ENCODE data around the gene NDUFA8.

Gene NDUFA8

DNA sequence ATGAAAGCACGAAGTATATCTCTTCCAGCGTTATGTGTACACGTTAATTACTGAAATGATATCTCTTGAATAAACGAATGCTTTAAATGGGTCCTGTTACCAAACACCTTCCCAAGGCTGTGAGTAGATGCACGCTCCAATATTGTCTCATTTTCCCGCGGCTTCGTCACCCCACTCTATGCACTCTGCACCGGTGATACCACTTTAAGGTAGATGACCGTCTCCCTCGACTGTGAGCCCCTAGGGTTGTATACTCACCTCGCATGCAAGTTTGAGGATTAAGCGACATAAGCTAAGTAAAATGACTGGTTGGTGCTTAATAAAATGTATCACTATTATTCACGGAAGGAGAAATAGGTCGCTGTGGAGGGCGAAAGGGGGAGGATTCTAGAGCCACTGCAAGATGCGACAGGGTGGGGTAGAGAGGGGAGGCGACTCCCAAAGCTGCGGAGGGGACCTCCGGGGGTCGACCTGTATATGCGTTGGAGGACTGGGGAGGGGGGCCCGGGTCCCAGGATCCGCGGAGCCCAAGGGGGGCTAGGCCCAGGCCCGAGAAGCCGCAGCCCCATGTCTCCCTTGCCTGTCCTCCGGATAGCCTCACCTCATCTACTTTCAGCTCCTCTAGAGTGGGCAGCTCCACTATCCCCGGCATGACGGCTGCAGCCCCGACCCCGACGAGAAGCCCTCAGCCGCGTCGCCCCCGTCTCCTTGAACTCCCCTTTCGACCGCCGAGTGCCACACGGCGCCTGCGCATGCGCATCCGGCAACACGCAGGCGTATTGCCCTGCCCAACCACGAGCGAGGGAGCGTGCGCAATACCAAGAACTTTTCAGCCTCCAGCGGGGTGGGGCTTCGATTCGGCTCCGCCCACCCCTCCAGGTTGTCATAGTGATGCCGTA is at the start of gene NDUFA8, which contains the start of gene MORN5:
NDUFA8 (minus strand) TSS at position 754 of the 899 bp plus-strand sequence; CDS start at position 652, 102 bp downstream.
MORN5 (plus strand) TSS at position 883 of the 899 bp plus-strand sequence. CDS start 65 bp downstream, outside the sequence.
- peak; percentile 76 for FAIRE-seq

DNA sequence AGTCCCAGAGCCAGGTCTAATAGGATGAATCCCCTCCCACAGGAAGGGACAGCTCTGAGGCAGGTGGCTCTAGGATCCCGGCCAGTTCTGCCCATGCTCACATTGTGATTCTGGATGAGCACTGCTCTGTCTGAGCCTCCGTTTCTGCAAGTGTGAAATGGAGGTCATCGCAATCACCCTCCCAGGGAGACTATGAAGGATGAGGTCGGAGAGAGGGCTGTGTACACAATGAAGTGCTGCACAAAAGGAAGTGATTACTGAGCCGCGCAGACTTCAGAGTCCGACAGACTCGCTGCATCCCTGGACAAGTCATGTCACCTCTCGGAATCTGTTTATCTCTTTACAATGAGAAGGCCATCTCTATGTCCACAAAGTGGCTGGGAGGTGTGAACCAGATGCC is 47.5 kb upstream of the NDUFA8 start:
- FAIRE-seq (no peak), DNase-seq (ENCODE audit: insufficient read length, low spot score) (no peak)

More for the DNA sequence above, at the start of gene NDUFA8, which contains the start of gene MORN5:
- DNase-seq (ENCODE audit: insufficient read length, low spot score): peak; percentile 97

DNA sequence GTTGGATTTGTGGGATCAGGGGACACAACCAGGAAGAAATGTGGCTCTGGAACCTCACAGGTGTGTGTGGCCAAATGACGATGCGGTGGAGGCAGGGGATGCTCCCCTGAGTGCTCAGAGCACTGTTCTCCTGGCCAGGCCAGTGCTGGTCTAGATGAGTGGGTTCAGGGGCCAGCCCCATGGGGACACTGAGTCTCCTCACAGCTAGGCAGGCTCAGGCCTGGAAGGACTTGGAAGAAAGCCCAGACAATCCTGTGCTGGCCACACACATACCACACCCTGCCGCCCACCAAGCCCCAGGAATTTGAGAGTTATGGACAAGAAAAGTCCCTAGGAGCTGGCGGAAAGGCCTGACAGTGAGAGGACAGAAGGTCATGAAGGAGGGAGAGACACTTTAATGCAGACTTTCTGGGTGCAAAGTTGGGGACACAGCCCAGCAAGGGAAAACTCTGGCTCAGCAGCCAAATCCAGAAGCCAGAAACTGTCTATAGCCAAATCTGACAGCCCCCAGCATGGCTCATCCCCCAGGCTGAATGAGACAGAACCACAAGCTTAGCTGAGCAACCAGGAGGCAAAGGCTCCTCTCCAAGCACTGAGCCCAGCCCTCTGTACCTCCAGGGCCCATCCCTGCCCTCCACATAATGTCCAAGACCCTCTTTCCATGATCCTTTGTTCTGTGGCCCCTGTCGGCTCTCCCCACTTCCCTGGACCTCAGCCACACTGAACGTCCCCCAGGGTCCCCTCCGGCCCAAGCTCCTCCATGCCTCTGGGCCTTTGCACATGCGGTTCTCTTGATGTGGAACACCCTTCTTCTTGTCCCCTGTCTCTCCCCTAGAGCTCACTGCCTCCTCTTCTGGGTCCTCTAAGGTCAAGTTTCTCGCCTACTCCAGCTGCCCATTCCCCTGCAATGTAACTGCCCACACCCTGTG is 46.8 kb upstream of the NDUFA8 start:
- FAIRE-seq (no peak), DNase-seq (ENCODE audit: insufficient read length, low spot score) (peak; percentile 69)

DNA sequence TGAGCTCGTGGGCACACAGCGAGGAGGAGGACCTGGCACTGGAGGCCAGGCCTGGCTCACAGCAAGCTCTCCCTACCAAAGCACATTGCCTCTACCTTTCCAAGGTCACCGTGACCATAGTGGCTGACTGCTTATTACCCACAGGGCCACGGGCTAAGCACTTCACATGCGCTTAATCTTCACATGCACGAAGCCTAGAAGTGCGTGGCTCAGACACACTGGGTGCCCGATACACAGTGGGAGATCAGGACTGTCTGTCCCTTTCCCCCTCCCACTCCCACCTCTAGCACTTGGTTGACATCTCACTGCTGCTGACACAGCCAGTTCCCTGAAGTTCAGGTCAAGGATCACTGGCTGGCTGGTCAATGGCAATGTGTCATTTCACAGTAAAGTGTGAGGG is 45.6 kb upstream of the NDUFA8 start:
- FAIRE-seq (no peak), DNase-seq (ENCODE audit: insufficient read length, low spot score) (no peak)

DNA sequence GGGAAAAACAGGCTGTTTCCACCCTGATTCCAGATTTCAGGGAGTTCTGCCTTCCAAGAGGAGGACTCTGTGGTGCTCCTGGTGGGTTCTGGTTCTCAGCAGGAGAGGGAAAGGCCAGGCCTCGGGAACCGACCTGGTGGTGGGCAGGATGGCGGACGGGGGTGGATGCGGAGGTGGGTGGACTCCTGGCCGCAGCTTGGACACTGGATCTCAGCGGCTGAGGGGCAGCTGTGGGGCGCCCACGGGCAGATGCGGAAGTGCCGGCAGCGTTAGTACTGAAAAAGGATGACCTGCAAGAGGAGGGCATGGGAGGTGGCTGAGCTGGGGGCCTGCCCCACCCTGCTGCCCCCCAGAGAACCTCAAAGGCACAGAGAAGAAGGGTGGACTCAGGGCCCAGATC is 44.9 kb upstream of the NDUFA8 start:
- FAIRE-seq (no peak), DNase-seq (ENCODE audit: insufficient read length, low spot score) (no peak)

DNA sequence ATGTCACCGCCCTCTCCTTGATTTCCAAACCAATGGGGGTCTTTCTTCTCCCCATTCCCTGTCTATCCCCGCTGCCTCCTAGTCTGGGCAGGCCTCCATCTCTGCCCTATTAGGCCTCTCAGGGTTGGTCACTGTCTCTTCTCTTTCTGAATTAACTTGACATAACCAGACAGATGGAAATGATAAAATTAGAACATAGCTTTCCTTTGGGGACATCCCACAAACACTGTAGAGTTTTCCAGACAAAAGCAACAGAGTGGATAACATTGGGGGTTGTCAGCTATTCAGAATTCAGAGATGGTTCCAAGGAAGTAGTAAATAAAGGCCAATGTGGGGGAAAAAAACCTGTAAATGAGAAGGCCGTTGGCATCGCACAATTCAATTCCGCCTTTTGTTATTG is 44.5 kb upstream of the NDUFA8 start:
- FAIRE-seq: no peak
- no peak for DNase-seq (ENCODE audit: insufficient read length, low spot score)

DNA sequence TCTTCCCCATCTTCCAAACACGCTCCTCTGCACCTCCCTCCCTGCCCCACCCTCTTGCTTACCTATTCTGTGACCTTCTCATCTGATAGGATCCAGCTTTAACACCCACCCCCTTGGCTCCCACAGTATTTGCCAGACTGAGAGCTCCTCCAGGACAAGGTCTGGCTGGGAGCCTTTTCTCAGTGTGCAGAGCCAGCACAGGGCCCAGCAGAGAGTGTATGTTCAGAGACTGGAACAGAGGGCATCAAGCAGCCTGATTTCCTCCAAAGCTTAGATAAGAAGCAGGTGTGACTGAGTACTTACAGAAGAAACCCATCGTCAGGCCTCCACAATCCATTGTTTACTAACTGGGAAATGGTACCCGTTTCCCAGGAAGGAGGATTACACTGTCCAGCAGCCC is 42.5 kb upstream of the NDUFA8 start:
- DNase-seq (ENCODE audit: insufficient read length, low spot score) (no peak), FAIRE-seq (no peak)

DNA sequence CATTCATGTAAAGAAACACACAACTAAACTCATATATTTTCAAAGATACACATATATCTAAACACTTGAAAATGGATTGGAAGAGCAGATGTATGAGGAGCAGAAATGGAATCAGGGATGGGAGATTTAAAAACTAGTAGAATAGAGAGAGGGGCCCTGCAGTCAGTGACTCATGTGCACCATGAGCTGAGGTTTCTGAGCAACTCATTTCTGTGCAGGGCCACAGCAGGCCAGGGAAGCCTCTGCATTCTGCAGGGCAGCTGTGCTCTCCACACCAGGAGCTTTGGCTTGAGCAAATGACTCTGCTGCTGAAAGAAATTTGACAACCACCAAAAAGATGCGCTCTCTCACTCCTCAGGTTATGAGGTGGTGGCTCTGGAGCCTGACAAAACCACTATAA is 42.1 kb upstream of the NDUFA8 start:
- DNase-seq (ENCODE audit: insufficient read length, low spot score) (no peak), FAIRE-seq (no peak)

DNA sequence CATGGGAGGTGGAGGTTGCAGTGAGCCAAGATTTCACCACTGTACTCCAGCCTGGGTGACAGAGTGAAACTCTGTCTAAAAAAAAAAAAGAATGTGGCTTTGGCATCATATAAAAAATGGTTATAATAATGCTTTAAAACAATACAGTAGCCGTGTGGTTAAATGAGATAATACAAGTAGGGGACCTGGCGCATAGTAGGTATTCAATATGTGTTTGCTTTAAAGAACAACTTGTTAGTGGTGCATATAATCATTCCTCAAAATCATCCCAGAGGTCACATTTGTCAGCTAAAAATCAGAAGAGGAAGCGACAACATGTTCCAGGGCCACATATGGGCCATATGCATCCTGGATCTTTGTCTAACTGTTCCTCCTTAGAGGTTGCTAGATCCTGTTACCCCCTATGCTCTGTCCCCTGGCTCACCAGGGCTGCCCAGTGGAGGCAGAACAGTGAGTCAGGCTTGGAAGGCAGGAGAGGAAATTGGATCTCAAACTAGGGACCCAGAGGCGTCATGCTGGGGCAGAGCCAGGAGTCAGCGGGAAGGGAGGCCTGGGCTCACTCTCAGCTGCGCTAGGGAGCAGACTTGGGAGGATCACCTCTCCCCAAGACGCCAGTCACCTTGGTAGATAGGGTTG is 41.5 kb upstream of the NDUFA8 start:
- FAIRE-seq (no peak), DNase-seq (ENCODE audit: insufficient read length, low spot score) (no peak)

DNA sequence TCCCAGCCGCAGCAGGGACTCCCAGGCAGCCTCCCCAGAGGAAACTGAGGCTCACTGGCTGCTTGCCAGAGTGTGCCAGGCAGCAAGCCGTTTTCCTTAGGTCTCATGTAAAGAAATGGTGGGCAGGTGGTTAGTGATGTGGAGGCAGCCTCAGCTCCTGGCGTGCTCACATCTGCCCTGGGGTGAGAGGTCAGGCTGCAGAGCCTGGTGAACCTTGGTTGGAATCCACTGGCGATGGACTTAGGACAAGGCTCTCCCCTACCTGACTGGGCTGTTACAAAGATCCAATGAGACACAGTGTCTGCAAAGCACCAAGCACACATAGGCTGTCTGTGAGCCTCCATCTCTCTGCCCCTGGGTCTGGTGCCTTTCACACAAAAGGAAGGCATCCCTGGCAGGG is 38.3 kb upstream of the NDUFA8 start:
- FAIRE-seq: no peak
- no peak for DNase-seq (ENCODE audit: insufficient read length, low spot score)

DNA sequence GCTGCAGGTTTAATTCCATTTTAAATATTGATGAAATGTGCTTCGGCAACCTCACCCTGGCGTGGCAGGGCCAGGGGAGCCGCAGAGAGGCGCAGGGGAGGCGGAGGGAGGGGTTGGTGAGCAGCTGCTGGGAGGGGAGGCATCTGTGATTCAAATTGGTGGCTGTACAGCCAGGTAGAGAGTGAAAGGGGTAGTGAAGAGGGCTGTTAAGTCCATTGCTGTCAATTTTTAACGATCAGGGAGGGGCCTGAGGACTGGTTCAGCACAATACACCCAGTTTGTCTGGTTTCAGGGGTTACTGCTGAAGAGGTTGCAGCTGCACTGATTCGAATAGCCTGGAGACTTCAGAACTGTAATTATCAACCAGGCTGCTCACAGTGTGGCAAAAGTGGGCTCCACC is 37.8 kb upstream of the NDUFA8 start:
- DNase-seq (ENCODE audit: insufficient read length, low spot score): no peak

DNA sequence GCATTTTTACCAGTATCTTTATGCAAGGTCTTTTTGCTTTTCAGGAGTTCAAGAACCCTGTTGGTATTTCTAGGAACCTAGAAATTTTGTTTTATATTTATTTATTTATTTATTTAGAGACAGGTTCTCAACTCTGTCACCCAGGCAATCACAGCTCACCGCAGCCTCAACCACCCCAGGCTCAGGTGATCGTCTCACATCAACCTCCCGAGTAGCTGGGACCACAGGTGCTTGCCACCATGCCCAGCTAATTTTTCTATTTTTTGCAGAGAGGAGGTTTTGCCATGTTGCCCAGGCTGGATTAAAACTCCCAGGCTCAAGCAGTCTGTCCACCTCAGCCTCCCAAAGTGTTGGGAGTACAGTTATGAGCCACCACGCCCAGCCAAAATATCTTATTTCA is 36.3 kb upstream of the NDUFA8 start:
- FAIRE-seq (no peak), DNase-seq (ENCODE audit: insufficient read length, low spot score) (no peak)

More for the DNA sequence above, 37.8 kb upstream of the NDUFA8 start:
- FAIRE-seq: no peak

DNA sequence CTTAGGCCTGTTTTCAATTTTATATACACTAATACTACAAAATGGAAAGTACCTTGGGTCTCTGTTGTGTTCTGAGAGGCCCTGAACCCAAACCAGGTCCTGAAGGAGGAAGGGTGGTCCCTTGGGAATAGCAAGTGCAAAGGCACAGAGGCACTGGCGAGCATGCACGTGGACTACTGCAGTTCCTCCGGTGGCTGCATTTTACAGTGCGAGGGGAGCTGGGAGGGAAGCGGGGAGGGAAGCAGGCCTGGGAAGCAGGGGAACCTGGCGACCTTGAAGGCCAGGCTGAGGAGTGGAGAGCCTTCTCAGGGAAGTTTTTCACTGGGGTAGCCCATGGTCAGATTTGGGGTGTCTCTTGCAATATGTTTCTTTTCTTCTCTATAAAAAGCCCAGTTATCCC is 34.1 kb upstream of the NDUFA8 start:
- no peak for FAIRE-seq
- DNase-seq (ENCODE audit: insufficient read length, low spot score): no peak

DNA sequence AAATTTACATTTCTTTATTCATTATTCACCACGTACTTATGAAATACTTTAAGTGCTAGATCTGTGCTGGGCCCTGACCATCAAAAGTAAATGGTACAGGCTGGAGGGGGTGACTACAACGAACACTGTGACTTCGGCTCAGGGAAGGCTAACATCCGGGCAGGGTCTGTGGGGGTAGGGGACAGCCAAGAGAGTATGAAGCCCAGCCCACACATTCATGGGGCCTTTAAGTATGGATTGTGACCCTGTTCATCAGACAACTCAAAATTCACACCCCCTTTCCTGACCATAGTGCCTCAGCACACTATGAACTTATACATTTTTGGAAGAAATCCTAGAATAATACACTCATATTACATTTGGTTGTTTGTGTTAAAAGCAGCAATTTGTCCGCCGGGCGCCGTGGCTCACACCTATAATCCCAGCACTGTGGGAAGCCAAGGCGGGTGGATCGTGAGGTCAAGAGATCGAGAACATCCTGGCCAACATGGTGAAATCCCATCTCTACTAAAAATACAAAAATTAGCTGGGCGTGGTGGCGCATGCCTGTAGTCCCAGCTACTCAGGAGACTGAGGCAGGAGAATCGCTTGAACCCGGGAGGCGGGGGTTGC is 33.4 kb upstream of the NDUFA8 start:
- no peak for DNase-seq (ENCODE audit: insufficient read length, low spot score)
- FAIRE-seq: no peak

DNA sequence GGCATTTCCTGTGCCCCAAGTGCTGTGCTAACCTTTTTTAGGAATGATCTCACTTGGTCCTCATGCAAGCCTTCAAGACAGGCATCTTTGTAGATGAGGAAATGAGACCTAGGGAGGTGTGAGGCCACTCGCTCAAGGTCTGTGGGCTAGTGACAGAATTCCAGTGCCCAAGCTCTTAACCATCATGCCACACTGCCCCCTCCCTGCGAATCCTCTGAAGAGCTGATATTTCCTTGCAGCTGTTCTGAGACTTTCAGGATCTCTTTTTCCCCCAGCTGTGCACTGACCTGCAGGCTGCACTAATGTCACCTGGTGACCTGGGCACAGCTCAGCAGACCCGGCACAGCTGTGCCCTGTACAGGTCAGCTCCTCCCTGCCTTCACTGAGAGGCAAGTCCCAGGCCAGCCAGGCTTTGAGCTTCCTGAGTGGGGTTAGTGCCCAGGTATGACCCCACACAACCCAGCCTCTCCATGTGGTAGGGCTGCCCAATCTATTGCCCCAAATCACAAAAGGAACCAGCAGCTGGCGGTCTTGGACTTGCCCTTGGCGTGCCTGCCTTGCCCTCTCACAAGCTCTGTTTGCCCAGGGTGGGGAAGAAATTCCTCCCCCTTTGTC is 32.8 kb upstream of the NDUFA8 start:
- DNase-seq (ENCODE audit: insufficient read length, low spot score) (no peak), FAIRE-seq (no peak)

DNA sequence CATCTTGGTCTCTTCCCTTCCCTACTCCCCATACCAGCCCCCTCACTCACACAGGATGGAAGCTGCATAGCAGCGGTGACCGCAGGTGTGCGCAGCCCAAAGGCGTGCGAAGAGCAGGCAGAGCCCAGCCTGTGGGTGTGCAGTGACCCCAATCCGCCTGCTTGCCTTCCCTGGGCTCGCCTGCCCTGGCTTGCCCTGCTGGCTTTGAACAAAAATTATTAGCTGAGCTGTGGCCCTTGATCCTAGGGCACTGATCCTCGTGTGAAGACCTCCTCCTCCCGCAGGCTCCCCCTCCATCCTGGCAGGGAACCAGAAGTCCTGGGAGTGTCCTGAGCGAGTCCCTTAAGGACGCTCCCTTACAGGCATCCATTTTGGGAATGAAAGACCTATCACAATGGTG is 32.0 kb upstream of the NDUFA8 start:
- DNase-seq (ENCODE audit: insufficient read length, low spot score): no peak

DNA sequence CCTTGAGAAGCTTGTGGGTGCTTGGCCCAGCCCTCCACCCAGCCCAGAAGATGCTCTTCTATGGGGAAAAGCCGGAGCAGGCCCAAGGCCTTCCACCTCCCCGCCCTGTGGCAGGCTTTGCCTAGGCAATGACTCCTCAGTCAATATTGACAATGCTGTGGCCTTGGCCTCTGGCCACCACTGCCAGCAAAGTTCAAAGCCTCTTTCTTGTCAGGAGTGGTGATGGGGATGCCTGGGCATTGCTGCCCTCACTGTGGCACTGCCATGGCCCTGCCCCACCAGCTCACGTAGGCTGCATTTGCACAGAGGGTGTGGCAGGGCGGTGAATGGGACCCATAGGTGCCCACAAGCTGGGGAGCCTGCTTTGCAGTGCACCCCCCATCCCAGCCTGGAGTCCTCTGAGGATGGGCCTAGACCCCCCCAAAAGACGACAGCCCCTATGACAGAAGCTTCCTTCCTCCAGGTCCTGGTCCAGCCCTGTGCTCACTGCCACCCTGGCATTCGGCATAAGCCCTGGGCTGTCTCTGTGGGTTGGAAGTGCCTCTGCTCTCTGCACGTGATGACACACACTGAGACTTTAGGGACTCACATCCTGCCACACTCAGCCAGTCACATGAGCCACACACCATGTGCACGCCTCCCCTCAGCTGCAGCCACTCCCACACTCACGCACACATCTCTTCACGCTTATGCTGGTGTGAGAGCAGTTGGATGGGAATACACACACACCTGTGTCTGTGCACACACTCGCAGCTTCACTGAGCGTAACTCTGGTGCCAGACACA is 31.2 kb upstream of the NDUFA8 start:
- DNase-seq (ENCODE audit: insufficient read length, low spot score) (no peak), FAIRE-seq (no peak)

More for the DNA sequence above, 32.0 kb upstream of the NDUFA8 start:
- no peak for FAIRE-seq

DNA sequence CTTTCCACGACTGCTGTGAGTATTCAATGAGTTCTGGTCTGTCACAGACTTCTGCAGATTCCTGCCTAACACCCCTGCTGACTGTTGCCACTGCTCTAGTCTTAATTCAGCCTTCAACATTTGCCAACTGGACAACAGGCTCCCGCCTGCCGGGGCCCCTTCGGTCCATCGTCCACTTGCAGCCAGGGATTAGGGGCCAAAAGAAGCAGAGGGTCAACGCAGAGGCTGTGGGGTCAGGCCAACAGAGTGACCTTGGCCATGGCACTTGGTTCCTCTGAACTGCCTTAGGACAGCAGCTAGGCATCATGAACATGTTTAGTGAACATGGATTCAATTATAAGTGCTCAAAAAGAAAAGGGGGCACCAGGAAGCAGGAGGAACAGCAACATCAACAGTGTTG is 28.8 kb upstream of the NDUFA8 start:
- no peak for FAIRE-seq

DNA sequence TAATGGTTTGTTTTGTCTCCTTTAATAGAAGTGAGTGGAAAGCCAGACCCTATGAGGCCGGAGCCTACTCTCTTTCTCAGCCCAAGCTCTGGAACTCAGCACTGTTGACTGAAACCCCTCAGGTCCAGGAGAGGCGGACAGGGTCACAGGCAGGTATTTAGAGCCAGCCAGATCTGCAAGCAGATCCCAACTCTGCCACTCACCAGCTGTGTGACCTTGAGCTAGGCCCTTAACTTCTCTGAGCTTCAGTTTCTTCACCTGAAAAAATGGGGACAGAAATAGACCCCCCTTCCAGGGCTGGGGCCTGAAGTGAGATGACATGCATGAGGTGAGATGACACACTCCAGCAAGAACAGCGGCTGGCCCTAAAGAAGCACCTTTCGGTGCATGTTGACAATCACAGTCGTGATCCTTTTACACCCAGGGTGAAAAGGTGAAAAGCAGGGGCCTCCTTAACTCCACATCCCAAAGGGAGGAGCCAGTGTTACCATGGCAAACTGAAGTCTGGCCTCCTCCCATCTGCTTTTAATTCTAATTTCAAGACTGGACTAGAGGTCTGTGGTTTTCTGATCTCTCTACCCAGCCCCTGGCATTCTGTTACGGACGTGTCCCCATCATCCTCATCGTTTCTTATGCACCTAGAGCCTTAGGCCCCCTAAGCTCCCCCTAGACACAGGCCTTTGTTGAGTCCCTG is 27.3 kb upstream of the NDUFA8 start:
- DNase-seq (ENCODE audit: insufficient read length, low spot score) (no peak), FAIRE-seq (no peak)

More for the DNA sequence above, 28.8 kb upstream of the NDUFA8 start:
- no peak for DNase-seq (ENCODE audit: insufficient read length, low spot score)
